Transverse colon (tissue), 4 donors: Measurements from ENCODE around the gene SDK1. TPM values are rescaled to one million over a fixed set of nuclear protein-coding genes. Genes with fewer than 3 reads are reported as not detected.

Source experiments
- DNase-seq: peaks from one replicate; pipeline ENCODE4 v3.0.0-alpha.2; 2019
- H3K27ac ChIP-seq, 4 donors: fragments of 200-600 bp; sonication (generic); 2 replicates each; pipeline ENCODE4 v1.5.1; 2016 to 2018; ENCODE audit warnings: inconsistent platforms in 4 of 4
- H3K27me3 ChIP-seq: fragments of 200-600 bp; sonication (generic); 2 replicates; pipeline ENCODE4 v1.5.1; 2017; ENCODE audit warnings: inconsistent platforms
- H3K36me3 ChIP-seq, 4 donors: fragments of 200-600 bp; sonication (generic); 2 replicates each; pipeline ENCODE4 v1.5.1; 2017 to 2019; ENCODE audit warnings: inconsistent platforms in 4 of 4
- H3K4me1 ChIP-seq, 4 donors: fragments of 200-600 bp; sonication (generic); 2 replicates each; pipeline ENCODE4 v1.5.1; 2017 to 2020; ENCODE audit warnings: inconsistent platforms in 4 of 4
- H3K4me3 ChIP-seq, 4 donors: fragments of 200-600 bp; sonication (generic); 1 replicate in 1 of 4; 2 replicates in 3 of 4; pipeline versions ENCODE4 v1.5.1 to v1.6.1; 2017 to 2019; ENCODE audit warnings: inconsistent platforms in 4 of 4
- H3K9me3 ChIP-seq, 2 donors: fragments of 200-600 bp; sonication (generic); 2 replicates each; pipeline ENCODE4 v1.5.1; 2017 to 2019; ENCODE audit warnings: inconsistent platforms in 2 of 2
- EP300 ChIP-seq: sonication (generic); formaldehyde crosslinking; IDR thresholded peaks from one replicate; pipeline ENCODE4 v1.6.1; 2017; ENCODE audit warnings: antibody characterized with exemption, low read depth
- POLR2A ChIP-seq: fragments of 450-650 bp; IDR thresholded peaks from one replicate; pipeline ENCODE4 v1.6.1; 2016; ENCODE audit warnings: antibody characterized with exemption, mild to moderate bottlenecking, moderate library complexity
- POLR2AphosphoS5 ChIP-seq, 3 donors: sonication (generic); formaldehyde crosslinking; IDR thresholded peaks; one replicate each; pipeline ENCODE4 v1.6.1; 2016; ENCODE audit warnings: antibody characterized with exemption in 3 of 3
- WGBS, 2 donors: methylation state at CpG; one replicate each; pipeline ENCODE4 v1.1.5; 2018; ENCODE audit warnings: low coverage in 1 of 2; 5-methylcytosine and 5-hydroxymethylcytosine counted together
- in situ Hi-C, 4 donors: fragments of 200-750 bp; cut with MboI; loops; one replicate each; pipeline versions ENCODE4 v1.15.0 to v1.15.1; 2017; ENCODE audit warnings: low sequenced_read_pairs in 3 of 4, low pct_ligation_motif_present in 1 of 4, low pct_unique_long_range_greater_than_20kb in 1 of 4
- intact Hi-C: fragments of 100-400 bp; cut with DNase I; formaldehyde crosslinking; loops from one replicate; pipeline ENCODE4 v1.15.1; 2023; ENCODE audit warnings: low total_unique reads
- total RNA-seq, 4 donors: library from RNA; depleted of rRNA; stranded (reverse); fragments of >200 nt; gene quantifications; one replicate each; pipeline ENCODE4 v1.1.0, GENCODE V29; 2016
- TF ChIP-seq, protein P1 (sequence below), 5 experiments: fragments of 200-600 bp in 3 of 5; fragments of 450-650 bp in 2 of 5; sonication (generic) in 3 of 5; IDR thresholded peaks; 1 replicate in 2 of 5; 2 replicates in 3 of 5; pipeline ENCODE4 v1.5.1; 2016 to 2017; ENCODE audit warnings: antibody characterized with exemption in 5 of 5, inconsistent platforms in 3 of 5, mild to moderate bottlenecking in 2 of 5, moderate library complexity in 1 of 5

Gene SDK1
- total RNA-seq, 4 donors from 2014 or later, result 4.0 to 8.6 (median 5.4) TPM

DNA sequence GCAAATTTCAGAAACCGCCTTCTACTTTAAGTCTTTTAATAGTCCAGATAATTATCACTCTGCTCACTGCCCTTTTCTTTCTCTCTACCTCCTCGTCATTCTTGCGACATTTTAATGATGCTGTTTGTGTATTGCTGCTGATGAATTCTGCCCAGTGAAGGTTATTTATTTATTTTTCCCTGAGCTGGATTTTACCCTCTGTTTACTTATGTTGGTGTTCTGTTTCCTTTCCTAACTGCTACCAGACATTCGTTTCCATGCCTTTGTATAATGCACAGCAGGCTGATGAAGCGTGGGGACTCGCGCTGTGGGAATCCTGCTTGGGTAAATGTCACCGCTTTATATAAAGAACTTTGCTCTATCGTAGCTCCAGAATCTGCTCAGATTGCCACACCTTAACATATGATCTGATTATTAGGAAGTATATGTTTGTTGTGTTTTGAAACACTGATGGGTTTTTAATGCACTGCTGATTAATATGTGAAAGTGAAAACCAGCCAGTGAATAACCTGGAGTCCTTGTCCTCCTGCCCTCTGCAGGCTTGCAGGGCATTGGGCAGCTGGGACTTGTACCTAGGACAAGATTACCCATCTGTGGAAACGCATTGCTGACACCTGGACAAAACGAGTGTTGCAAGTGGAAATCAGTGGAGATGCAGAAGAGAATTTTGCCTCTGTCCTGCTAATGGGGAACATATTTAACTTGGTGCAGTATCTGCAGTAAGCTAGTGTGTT lies 291.5 kb downstream of the SDK1 start:
- Histone ChIP-seq H3K27ac (no peak overlapping the region), H3K9me3 (no peaks in the 10 kb centered on the region), H3K36me3 (no peaks in the 10 kb centered on the region), H3K4me3 (peak overlapping the region in 1 of 4 donors; percentile 23), H3K27me3 (no peaks in the 10 kb centered on the region), H3K4me1 (peaks cover 0 to 7% (median 0%) of the 10 kb centered on the region in 4 donors)
- no peak for DNase-seq
- in situ Hi-C loops (no loop called here), intact Hi-C loops (no loop called here)
- TF ChIP-seq EP300 (no peak), POLR2A (no peak), POLR2AphosphoS5 (IDR thresholded peaks at IDR 0.05) (no peak)
- TF ChIP-seq, protein P1, sequence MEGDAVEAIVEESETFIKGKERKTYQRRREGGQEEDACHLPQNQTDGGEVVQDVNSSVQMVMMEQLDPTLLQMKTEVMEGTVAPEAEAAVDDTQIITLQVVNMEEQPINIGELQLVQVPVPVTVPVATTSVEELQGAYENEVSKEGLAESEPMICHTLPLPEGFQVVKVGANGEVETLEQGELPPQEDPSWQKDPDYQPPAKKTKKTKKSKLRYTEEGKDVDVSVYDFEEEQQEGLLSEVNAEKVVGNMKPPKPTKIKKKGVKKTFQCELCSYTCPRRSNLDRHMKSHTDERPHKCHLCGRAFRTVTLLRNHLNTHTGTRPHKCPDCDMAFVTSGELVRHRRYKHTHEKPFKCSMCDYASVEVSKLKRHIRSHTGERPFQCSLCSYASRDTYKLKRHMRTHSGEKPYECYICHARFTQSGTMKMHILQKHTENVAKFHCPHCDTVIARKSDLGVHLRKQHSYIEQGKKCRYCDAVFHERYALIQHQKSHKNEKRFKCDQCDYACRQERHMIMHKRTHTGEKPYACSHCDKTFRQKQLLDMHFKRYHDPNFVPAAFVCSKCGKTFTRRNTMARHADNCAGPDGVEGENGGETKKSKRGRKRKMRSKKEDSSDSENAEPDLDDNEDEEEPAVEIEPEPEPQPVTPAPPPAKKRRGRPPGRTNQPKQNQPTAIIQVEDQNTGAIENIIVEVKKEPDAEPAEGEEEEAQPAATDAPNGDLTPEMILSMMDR (IDR thresholded peaks at IDR 0.05), result peak in 3 of 5 experiments; percentile 13 to 39 (median 21)
- 17 to 35% methylated on average over 9 to 11 of the region's 11 CpGs for WGBS, 2 donors

DNA sequence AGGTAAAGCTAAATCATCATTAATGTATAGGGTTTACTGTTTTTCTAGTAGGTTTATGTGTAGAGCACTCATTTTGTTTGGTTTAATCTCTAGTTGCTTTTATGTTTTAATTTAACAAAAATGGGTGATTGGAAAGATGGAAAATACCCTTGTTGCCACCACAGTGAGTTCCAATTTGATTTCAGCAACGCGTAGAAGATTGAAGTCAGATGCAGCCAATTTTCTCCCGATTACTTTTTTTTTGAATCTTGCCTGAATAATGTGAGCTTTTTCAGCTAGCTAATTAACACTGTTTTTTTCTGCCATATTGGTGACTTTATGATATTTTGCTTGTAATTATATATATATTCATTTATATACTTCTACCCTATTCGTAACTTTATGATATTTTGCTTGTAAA lies 293.8 kb downstream of the SDK1 start:
- no peak overlapping the region for H3K27ac ChIP-seq
- no peaks in the 10 kb centered on the region for H3K27me3 ChIP-seq
- TF ChIP-seq POLR2A (no peak), EP300 (no peak), POLR2AphosphoS5 (IDR thresholded peaks at IDR 0.05) (no peak)
- TF ChIP-seq, protein P1 (IDR thresholded peaks at IDR 0.05), result no peak
- 89 to 93% methylated on average over 4 of the region's 4 CpGs for WGBS, 2 donors
- H3K4me3 ChIP-seq, result no peak overlapping the region
- in situ Hi-C loops (no loop called here), intact Hi-C loops (no loop called here)
- H3K4me1 ChIP-seq, result peaks cover 0 to 7% (median 0%) of the 10 kb centered on the region in 4 donors
- no peaks in the 10 kb centered on the region for H3K9me3 ChIP-seq
- no peaks in the 10 kb centered on the region for H3K36me3 ChIP-seq
- DNase-seq, result no peak

- in situ Hi-C loops (no loop called here), intact Hi-C loops (no loop called here)
- Histone ChIP-seq H3K4me3 (no peak overlapping the region), H3K27ac (no peak overlapping the region), H3K36me3 (no peaks in the 10 kb centered on the region), H3K27me3 (no peaks in the 10 kb centered on the region), H3K4me1 (no peaks in the 10 kb centered on the region), H3K9me3 (no peaks in the 10 kb centered on the region)
- WGBS, 2 donors, result 87 to 89% methylated on average over 7 of the region's 7 CpGs
- TF ChIP-seq POLR2AphosphoS5 (IDR thresholded peaks at IDR 0.05), result no peak
- no peak for DNase-seq
Observed at GRCh38 chr7:3598854-3599253, 297.8 kb downstream of the SDK1 start.

- no peaks in the 10 kb centered on the region for H3K36me3 ChIP-seq
- intact Hi-C loops, result no loop called here
- no peaks in the 10 kb centered on the region for H3K4me1 ChIP-seq
- TF ChIP-seq, protein P1 (IDR thresholded peaks at IDR 0.05), result no peak
- TF ChIP-seq EP300 (no peak), POLR2AphosphoS5 (IDR thresholded peaks at IDR 0.05) (no peak), POLR2A (no peak)
- H3K9me3 ChIP-seq, result no peaks in the 10 kb centered on the region
- H3K27me3 ChIP-seq, result no peaks in the 10 kb centered on the region
- H3K27ac ChIP-seq, result no peak overlapping the region
- DNase-seq, result no peak
- in situ Hi-C loops, result no loop called here
- H3K4me3 ChIP-seq, result no peak overlapping the region
- WGBS, 2 donors, result 50 to 63% methylated on average over 2 of the region's 2 CpGs
Observed at GRCh38 chr7:3605222-3605621, 304.2 kb downstream of the SDK1 start.
